Adipocyte (in vitro differentiated cells): ENCODE results near the gene TMEM235.

ENCODE experiments used
- DNase-seq: peaks from one replicate; pipeline ENCODE4 v3.0.0-alpha.2; 2015; ENCODE audit warnings: low read depth
- H3K27me3 ChIP-seq: replicated peaks from 2 replicates; pipeline ENCODE4 v1.7.0; 2013; ENCODE audit warnings: mild to moderate bottlenecking, low read length, moderate library complexity; ENCODE audit not compliant: control insufficient read depth, insufficient read depth
- H3K36me3 ChIP-seq: 2 replicates; pipeline ENCODE4 v1.7.0; 2013; ENCODE audit warnings: low read length, mild to moderate bottlenecking, moderate library complexity; ENCODE audit not compliant: control insufficient read depth, insufficient read depth, severe bottlenecking
- H3K4me1 ChIP-seq: 2 replicates; pipeline ENCODE4 v1.7.0; 2013; ENCODE audit warnings: mild to moderate bottlenecking, low read length, moderate library complexity; ENCODE audit not compliant: control insufficient read depth, insufficient read depth
- H3K4me3 ChIP-seq: 2 replicates; pipeline ENCODE4 v1.7.0; 2013; ENCODE audit warnings: mild to moderate bottlenecking, low read length, moderate library complexity
- H3K9ac ChIP-seq: 2 replicates; pipeline ENCODE4 v1.7.0; 2013; ENCODE audit warnings: mild to moderate bottlenecking, low read length, moderate library complexity
- H3K9me3 ChIP-seq: 2 replicates; pipeline ENCODE4 v1.7.0; 2013; ENCODE audit warnings: mild to moderate bottlenecking, low read length, moderate library complexity; ENCODE audit not compliant: control insufficient read depth

TMEM235 gene

DNA sequence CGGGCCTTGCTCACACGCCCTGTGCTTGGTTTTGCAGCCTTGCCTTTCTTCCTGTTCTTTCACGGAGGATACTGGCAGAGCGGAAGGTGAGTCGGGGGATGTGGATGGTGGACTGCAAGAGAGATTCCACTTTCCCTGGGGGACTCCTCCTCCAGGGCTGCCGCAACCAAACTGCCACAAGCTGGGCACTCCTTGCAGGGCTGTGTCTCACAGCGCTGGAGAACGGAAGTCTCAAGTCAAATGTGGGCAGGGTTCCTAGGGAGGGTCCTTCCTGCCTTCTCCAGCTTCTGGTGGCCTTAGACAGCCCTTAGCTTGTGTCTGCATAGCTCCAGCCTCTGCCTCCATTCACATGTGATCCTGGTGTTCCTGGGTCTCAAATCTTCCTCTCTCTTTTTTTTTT, 28.8 kb upstream of the TMEM235 start:
- Histone ChIP-seq H3K9ac (no peak overlapping the region), H3K4me1 (peaks cover 3% of the 10 kb centered on the region), H3K9me3 (no peaks in the 10 kb centered on the region), H3K36me3 (peaks cover 3% of the 10 kb centered on the region), H3K4me3 (no peak overlapping the region), H3K27me3 (no peaks in the 10 kb centered on the region)
- DNase-seq = no peak

DNA sequence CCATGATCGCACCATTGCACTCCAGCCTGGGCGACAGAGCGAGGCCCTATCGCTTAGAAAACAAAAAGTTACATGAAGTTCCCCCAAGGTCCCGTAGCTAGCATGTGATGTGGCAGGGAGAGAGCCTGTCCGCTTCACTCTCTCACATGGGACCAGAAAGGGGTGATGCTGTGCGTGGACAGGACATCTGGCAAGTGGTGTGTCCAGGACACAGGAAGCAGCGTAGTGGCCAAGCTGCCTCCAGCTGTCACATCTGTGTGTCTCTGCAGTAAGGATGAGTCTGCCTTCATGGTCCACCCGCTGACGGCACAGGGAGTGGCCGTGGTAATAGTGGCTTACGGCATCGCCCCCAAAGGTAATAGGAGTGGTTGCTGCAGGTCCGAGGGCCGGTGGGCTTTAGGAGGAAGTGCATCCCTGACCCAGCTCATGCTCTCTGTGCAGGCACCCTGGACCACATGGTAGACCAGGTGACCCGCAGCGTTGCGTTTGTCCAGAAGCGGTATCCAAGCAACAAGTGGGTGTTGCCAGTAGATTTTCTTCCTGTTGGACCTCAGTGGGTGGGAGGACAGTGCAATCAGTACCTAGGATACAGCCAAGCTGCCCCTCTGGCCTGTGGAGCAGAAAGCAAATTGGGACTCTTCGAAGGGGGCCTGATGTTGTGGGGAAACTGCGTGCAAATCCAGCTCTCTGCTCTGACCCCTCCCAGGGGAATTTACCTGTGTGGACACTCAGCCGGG, 26.9 kb upstream of the TMEM235 start:
- Histone ChIP-seq H3K4me1 (no peaks in the 10 kb centered on the region), H3K27me3 (no peaks in the 10 kb centered on the region), H3K4me3 (no peak overlapping the region), H3K9me3 (no peaks in the 10 kb centered on the region), H3K36me3 (peaks cover 3% of the 10 kb centered on the region), H3K9ac (no peak overlapping the region)
- DNase-seq = no peak

DNA sequence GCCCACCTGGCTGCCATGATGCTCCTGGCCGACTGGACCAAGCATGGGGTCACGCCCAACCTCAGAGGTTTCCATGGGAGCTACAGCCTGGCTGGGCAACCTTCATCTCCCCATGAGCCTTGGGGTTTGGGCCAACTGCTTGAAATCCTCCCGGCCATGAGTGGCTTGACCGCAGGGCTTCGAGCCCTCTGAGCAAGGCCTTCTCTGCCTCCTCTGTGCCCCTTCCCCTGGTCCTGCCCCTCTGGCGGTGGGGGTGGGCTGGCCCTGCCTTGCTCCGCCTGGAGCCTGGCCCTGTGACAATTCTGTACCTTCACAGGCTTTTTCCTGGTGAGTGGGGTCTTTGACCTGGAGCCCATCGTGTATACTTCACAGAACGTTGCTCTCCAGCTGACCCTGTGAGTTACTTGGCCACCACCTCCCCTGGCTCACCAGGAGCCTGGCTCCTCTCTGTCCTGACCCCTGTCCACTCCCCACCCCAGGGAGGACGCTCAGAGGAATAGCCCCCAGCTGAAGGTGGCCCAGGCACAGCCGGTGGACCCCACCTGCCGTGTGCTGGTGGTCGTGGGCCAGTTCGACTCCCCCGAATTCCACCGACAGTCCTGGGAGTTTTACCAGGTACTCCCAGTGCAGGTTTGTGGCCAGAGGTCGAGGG, 26.2 kb upstream of the TMEM235 start:
- no peak for DNase-seq
- Histone ChIP-seq H3K36me3 (peaks cover 3% of the 10 kb centered on the region), H3K9me3 (no peaks in the 10 kb centered on the region), H3K4me1 (no peaks in the 10 kb centered on the region), H3K9ac (no peak overlapping the region), H3K4me3 (no peak overlapping the region), H3K27me3 (no peaks in the 10 kb centered on the region)

DNA sequence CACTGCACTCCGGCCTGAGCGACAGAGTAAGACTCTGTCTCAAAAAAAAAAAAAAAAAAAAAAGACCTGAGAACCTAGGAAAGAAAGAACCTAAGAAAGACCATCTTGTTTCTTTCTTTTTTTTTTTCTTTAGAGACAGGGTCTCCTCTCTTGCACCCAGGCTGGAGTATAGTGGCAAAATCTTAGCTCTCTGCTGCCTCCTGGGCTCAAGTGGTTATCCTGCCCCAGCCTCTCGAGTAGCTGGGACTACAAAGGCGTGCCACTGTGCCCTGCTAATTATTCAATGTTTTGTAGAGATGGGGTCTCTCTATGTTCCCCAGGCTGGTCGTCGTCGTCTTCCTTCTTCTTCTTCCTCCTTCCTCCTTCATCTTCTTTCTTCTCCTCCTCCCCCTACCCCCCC, 25.1 kb upstream of the TMEM235 start:
- no peak overlapping the region for H3K9ac ChIP-seq
- H3K36me3 ChIP-seq = peaks cover 3% of the 10 kb centered on the region
- H3K4me3 ChIP-seq = no peak overlapping the region
- H3K4me1 ChIP-seq = no peaks in the 10 kb centered on the region
- no peaks in the 10 kb centered on the region for H3K9me3 ChIP-seq
- DNase-seq = no peak
- H3K27me3 ChIP-seq = no peaks in the 10 kb centered on the region

DNA sequence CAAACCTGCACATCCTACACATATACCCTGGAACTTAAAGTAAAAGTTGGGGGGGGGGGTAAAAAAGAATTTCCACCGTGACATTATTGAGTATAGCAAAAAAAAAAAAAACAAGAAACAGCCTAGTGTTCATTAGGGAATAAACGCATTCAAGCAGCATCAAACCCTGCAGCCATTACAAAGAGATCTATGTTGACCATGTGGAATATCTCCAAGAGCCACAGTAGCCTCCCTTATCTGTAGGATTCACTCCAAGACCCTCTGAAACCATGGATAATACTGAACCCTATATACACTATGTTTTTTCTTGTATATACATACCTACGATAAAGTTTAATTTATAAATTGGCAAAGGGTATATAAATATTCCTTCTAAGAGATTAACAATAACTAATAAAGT, 22.9 kb upstream of the TMEM235 start:
- no peaks in the 10 kb centered on the region for H3K9me3 ChIP-seq
- peaks cover 3% of the 10 kb centered on the region for H3K36me3 ChIP-seq
- DNase-seq = no peak
- H3K4me1 ChIP-seq = no peaks in the 10 kb centered on the region
- no peaks in the 10 kb centered on the region for H3K27me3 ChIP-seq
- H3K9ac ChIP-seq = no peak overlapping the region
- H3K4me3 ChIP-seq = no peak overlapping the region

DNA sequence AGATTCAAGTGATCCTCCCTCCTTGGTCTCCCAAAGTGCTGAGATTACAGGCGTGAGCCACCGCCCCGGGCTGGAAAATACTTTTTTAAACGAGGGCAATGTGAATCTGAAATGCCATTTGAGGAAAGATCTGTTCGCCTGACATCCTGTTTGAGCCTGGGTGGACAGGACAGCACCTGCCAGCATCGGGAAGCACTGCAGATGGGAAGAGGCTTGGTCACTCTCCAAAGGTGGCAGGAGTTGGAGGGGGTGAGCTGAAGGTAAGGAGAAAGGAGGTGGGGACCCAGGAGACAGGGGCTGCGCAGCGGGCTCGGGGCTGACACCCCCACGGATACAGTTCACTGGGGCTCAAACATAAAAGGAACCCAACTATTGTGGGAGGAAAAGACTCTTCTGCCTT, 21.3 kb upstream of the TMEM235 start:
- no peak overlapping the region for H3K9ac ChIP-seq
- H3K27me3 ChIP-seq = no peaks in the 10 kb centered on the region
- H3K9me3 ChIP-seq = no peaks in the 10 kb centered on the region
- H3K4me3 ChIP-seq = no peak overlapping the region
- peaks cover 4% of the 10 kb centered on the region for H3K4me1 ChIP-seq
- no peaks in the 10 kb centered on the region for H3K36me3 ChIP-seq
- no peak for DNase-seq

DNA sequence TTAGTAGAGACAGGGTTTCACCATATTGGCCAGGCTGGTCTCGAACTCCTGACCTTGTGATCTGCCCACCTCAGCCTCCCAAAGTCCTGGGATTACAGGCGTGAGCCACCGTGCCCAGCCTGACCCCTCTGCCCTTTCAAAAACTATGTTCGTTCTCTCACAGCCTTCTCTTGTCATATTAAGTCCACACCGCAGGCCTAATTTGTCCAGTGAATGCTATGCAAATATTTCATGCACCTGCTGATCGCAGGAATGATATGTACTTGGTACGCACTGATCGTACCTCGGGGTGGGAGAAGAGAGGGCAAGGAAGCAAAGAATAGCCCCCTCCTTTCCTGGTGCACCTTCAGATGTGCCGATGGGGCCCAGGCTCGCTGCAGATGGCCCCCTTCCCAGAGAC, 20.4 kb upstream of the TMEM235 start:
- DNase-seq = no peak
- H3K4me3 ChIP-seq = no peak overlapping the region
- no peaks in the 10 kb centered on the region for H3K9me3 ChIP-seq
- no peaks in the 10 kb centered on the region for H3K27me3 ChIP-seq
- H3K9ac ChIP-seq = no peak overlapping the region
- H3K36me3 ChIP-seq = no peaks in the 10 kb centered on the region
- H3K4me1 ChIP-seq = peaks cover 4% of the 10 kb centered on the region

DNA sequence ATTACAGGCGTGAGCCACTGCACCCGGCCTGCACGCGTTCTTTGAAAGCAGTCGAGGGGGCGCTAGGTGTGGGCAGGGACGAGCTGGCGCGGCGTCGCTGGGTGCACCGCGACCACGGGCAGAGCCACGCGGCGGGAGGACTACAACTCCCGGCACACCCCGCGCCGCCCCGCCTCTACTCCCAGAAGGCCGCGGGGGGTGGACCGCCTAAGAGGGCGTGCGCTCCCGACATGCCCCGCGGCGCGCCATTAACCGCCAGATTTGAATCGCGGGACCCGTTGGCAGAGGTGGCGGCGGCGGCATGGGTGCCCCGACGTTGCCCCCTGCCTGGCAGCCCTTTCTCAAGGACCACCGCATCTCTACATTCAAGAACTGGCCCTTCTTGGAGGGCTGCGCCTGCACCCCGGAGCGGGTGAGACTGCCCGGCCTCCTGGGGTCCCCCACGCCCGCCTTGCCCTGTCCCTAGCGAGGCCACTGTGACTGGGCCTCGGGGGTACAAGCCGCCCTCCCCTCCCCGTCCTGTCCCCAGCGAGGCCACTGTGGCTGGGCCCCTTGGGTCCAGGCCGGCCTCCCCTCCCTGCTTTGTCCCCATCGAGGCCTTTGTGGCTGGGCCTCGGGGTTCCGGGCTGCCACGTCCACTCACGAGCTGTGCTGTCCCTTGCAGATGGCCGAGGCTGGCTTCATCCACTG, 17.3 kb upstream of the TMEM235 start, which contains the start of gene BIRC5:
TSS of gene BIRC5 (plus strand) at position 238 of the 690 bp plus-strand sequence. CDS start at position 302, 64 bp downstream.
- no peaks in the 10 kb centered on the region for H3K36me3 ChIP-seq
- H3K27me3 ChIP-seq = no peaks in the 10 kb centered on the region
- peaks cover 4% of the 10 kb centered on the region for H3K4me1 ChIP-seq
- H3K9ac ChIP-seq = peak within 1 kb of the TSS; percentile 72
- no peaks in the 10 kb centered on the region for H3K9me3 ChIP-seq
- H3K4me3 ChIP-seq = peak within 1 kb of the TSS; percentile 85
- DNase-seq = peak; percentile 97

DNA sequence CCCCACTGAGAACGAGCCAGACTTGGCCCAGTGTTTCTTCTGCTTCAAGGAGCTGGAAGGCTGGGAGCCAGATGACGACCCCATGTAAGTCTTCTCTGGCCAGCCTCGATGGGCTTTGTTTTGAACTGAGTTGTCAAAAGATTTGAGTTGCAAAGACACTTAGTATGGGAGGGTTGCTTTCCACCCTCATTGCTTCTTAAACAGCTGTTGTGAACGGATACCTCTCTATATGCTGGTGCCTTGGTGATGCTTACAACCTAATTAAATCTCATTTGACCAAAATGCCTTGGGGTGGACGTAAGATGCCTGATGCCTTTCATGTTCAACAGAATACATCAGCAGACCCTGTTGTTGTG, 16.7 kb upstream of the TMEM235 start:
- peak overlapping the region; percentile 85 for H3K4me3 ChIP-seq
- H3K9ac ChIP-seq = peak overlapping the region; percentile 72
- H3K4me1 ChIP-seq = peaks cover 4% of the 10 kb centered on the region
- no peaks in the 10 kb centered on the region for H3K27me3 ChIP-seq
- DNase-seq = no peak
- no peaks in the 10 kb centered on the region for H3K9me3 ChIP-seq
- H3K36me3 ChIP-seq = no peaks in the 10 kb centered on the region

DNA sequence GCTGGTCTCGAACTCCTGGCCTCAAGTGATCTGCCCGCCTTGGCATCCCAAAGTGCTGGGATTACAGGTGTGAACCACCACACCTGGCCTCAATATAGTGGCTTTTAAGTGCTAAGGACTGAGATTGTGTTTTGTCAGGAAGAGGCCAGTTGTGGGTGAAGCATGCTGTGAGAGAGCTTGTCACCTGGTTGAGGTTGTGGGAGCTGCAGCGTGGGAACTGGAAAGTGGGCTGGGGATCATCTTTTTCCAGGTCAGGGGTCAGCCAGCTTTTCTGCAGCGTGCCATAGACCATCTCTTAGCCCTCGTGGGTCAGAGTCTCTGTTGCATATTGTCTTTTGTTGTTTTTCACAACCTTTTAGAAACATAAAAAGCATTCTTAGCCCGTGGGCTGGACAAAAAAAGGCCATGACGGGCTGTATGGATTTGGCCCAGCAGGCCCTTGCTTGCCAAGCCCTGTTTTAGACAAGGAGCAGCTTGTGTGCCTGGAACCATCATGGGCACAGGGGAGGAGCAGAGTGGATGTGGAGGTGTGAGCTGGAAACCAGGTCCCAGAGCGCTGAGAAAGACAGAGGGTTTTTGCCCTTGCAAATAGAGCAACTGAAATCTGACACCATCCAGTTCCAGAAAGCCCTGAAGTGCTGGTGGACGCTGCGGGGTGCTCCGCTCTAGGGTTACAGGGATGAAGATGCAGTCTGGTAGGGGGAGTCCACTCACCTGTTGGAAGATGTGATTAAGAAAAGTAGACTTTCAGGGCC, 11.9 kb upstream of the TMEM235 start:
- no peak overlapping the region for H3K9ac ChIP-seq
- no peak for DNase-seq

DNA sequence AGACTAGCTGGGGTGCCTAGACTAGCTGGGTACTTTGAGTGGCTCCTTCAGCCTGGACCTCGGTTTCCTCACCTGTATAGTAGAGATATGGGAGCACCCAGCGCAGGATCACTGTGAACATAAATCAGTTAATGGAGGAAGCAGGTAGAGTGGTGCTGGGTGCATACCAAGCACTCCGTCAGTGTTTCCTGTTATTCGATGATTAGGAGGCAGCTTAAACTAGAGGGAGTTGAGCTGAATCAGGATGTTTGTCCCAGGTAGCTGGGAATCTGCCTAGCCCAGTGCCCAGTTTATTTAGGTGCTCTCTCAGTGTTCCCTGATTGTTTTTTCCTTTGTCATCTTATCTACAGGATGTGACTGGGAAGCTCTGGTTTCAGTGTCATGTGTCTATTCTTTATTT, 8.4 kb upstream of the TMEM235 start:
- Histone ChIP-seq H3K4me1 (no peaks in the 10 kb centered on the region), H3K9me3 (no peaks in the 10 kb centered on the region)

More for the DNA sequence above, 11.9 kb upstream of the TMEM235 start:
- no peaks in the 10 kb centered on the region for H3K27me3 ChIP-seq
- no peak overlapping the region for H3K4me3 ChIP-seq
- no peaks in the 10 kb centered on the region for H3K9me3 ChIP-seq
- H3K4me1 ChIP-seq = peaks cover 2% of the 10 kb centered on the region
- no peaks in the 10 kb centered on the region for H3K36me3 ChIP-seq

More for the DNA sequence above, 8.4 kb upstream of the TMEM235 start:
- DNase-seq = no peak
- H3K36me3 ChIP-seq = no peaks in the 10 kb centered on the region
- H3K27me3 ChIP-seq = no peaks in the 10 kb centered on the region
- no peak overlapping the region for H3K4me3 ChIP-seq
- H3K9ac ChIP-seq = no peak overlapping the region
